Astrocyte of the cerebellum (primary cell): ENCODE results near the gene CCDC13.

ENCODE experiments used
- DNase-seq: peaks from one replicate; pipeline ENCODE4 v3.0.0-alpha.2; 2011; ENCODE audit warnings: low read depth
- H3K4me3 ChIP-seq: 2 replicates; pipeline ENCODE4 v1.5.1; 2011; ENCODE audit warnings: mild to moderate bottlenecking, low read depth, low read length, moderate library complexity
- in situ Hi-C: cut with HindIII; loops from 2 replicates; pipeline ENCODE4 v1.10.0; 2017; ENCODE audit warnings: low sequenced_read_pairs
- TF ChIP-seq, protein P1 (sequence below): IDR thresholded peaks from 2 replicates; pipeline ENCODE4 v1.5.1; 2012; ENCODE audit warnings: low read length, low read depth, moderate library complexity, mild to moderate bottlenecking; ENCODE audit errors: missing control alignments

CCDC13 gene

DNA sequence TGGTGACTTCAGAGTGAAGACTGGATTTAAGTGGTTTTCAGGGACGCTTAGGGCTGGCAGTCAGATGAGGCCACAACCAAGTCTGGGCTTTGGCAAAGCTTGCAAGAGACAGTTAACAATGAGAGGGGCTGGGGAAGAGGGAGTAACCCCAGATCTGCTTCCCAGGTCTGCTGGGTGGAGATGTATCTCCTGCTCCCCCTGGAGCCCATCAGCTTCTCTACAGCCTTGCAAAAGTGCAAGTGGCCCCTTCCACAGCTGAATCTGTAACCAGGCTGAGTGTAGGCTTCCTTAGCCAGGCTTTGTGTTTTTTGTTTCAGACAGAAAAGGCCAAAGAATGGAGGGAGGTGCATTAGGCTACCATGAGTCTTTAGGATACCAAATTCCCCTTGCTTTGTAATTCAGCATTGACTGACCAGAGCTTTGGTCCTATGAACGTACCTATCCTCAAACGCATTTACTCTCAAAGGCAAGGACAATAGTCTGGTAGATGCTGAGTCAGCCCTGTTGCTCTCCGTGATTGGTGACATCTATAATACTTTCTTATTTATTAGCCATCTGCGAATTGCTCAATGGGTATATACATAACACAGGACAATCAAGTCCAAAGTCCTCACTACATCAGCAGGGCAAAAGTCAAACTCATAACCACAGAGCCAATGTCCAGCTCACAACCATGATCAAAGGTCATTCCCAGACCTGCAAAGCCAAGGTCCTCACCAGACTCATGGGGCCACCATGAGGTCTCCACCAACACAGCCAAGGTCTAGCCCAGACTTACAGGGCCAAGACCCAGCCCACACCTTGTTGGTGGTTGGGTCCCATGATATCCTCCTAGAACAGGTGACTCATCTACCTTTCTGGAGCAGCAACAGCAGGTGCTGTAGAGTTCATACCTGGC lies 17.1 kb downstream of the CCDC13 start:
- DNase-seq = no peak
- TF ChIP-seq, protein P1, sequence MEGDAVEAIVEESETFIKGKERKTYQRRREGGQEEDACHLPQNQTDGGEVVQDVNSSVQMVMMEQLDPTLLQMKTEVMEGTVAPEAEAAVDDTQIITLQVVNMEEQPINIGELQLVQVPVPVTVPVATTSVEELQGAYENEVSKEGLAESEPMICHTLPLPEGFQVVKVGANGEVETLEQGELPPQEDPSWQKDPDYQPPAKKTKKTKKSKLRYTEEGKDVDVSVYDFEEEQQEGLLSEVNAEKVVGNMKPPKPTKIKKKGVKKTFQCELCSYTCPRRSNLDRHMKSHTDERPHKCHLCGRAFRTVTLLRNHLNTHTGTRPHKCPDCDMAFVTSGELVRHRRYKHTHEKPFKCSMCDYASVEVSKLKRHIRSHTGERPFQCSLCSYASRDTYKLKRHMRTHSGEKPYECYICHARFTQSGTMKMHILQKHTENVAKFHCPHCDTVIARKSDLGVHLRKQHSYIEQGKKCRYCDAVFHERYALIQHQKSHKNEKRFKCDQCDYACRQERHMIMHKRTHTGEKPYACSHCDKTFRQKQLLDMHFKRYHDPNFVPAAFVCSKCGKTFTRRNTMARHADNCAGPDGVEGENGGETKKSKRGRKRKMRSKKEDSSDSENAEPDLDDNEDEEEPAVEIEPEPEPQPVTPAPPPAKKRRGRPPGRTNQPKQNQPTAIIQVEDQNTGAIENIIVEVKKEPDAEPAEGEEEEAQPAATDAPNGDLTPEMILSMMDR = peak; percentile 66
- in situ Hi-C loops = loop anchor here (5.0 kb wide), 1 partner anchor 94 kb away; no protein-coding TSS in a partner anchor

DNA sequence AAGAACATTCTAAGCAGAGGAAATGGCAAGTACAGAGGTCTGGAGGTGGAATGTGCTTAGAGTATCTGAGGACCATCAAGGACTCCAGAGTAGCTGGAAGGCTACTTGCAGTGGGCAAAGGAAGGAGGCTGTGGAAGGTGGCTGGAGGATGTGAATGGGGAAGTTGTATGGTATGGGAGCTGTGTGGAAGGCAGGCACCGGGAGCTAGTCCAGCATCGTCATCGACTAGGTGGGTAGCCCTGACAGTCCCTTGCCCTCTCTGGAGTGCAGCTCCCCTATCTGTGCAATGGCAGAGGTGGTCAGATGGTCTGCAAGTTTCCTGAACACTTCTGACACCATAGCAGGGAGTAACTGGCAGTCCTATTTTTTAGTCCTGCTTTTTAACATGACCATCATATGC lies 19.3 kb downstream of the CCDC13 start:
- in situ Hi-C loops = no loop called here
- no peak for DNase-seq
- H3K4me3 ChIP-seq = no peak overlapping the region
- TF ChIP-seq, protein P1 = no peak

More for the DNA sequence above, 17.1 kb downstream of the CCDC13 start:
- H3K4me3 ChIP-seq = no peak overlapping the region

DNA sequence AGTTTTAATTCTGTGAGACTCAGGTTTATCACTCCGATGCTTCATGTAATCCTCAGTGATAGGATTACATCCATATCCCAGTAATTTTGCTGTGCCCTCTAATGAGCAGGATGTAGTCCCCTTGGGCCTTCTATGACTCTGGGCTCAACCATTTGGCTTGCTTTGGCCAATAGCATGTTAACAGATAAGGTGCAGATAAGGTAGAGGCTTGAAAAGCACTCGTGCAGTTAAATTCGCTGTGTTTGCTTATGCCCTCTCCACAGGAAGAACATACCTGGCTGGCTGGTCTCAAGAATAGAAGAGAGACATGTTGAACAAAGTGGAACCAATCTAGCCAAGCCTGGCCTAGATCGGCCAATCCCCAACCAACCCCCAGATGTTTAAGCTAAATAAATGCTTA lies 20.1 kb downstream of the CCDC13 start:
- TF ChIP-seq, protein P1 = no peak
- in situ Hi-C loops = no loop called here
- DNase-seq = no peak
- H3K4me3 ChIP-seq = no peak overlapping the region

DNA sequence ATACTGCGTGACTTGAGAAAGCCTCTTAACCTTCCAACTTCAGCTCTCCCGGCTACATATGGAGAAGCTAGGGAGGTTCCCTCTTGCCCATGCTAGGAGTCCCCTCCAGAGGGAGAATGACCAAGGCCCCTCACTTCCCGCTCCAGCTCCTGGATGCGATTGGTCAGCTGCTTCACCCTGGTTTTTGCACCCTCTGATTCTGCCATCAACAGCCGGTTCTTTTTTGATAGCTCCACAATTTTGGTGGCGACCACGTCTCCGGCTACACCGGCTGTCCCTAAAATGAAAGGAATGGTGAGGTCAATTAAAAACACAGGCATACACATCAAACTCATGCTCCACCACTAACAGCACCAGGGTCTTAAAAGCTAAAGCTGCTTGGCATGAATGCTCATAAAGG lies 20.6 kb downstream of the CCDC13 start:
- in situ Hi-C loops = no loop called here
- no peak overlapping the region for H3K4me3 ChIP-seq
- TF ChIP-seq, protein P1 = no peak
- DNase-seq = no peak

DNA sequence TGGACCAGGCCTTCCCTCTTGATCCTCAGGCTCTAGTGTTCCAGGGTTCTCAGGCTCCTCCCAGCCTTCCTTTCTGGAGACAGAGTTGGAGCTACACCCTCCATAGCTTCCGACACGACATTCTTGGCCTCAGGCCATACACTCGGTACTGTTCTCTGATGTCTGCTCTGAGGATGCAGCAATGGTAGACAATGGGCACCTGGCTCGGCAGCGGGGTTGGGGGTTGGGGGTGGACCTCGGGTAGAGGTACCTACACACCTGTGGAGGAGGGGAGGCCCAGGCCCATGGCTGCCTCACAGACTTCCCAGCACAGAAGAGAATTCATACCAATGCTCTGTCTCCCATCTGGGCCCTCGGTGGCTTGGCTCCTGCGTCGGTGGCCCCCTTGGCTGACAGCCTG lies 21.4 kb downstream of the CCDC13 start:
- H3K4me3 ChIP-seq = no peak overlapping the region
- TF ChIP-seq, protein P1 = no peak
- in situ Hi-C loops = no loop called here
- no peak for DNase-seq

DNA sequence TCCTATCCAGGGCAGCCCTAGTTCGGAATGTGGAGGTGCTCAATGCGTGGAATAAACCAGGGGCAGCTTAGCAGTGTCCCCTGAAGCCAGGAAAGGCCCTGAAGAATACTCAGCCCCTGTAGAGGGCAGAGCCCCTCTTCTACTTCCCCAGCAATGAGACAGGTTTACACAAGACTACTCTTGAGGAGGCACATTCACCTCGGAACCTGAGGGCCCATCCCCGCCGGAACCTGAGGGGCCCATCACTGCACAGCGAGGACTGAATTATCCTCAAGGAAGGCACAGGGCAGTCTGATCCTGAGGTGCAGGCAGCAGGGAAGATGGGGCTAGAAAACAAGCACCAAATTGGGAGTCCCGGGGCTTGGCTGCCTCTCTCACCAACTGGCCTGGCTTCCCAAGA lies 22.2 kb downstream of the CCDC13 start:
- DNase-seq = no peak
- TF ChIP-seq, protein P1 = no peak
- in situ Hi-C loops = no loop called here
- no peak overlapping the region for H3K4me3 ChIP-seq
